ENCODE results near the gene LPAR2. TPM values are rescaled to one million over a fixed set of nuclear protein-coding genes. Genes with fewer than 3 reads are reported as not detected.

Gene LPAR2
- total and polyA plus RNA-seq, 10 of the 15 experiments (the other 5 are each of a cell fraction or from before 2014, with no cell fraction given), result 0.98 to 23.8 (median 10.2) TPM

DNA sequence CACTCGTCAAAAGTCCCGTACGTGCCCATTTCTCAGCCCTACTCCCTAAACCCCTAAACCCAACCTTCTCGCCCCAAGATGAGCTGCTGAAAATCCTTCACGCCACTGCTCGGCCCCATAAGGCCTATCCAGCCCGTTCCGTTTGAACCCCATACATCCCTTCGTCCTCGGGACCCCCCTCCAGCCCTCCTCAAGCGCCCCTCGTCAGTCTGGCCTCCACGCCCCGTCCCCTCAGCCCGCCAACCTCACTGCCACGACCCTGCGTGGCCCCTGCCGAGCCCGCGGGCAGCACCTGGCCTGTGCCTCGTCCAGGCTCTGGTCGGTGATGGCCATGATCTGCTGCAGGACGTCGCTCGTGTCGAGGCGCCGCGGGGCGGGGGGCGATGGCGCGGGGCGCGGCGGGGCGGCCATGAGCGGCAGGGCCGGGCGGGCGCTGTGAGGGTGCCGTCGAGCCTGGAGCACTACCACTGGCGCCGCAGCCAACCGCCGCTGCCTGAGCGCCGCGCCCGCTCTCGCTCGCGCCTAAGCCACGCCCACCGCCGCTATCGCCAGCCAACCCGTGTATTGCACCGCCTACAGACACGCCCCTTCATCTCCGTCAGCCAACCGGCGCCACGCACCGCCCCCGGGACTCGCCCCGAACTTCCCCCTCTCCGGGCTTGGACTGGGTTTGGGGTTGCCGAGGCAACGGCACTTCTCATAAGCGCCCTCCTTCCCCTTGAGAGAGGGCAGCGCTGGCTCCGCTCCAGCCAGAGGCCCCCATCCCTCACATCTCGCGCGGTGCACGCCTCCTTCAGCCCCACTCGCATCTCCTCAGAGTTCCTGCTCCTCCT, 9.6 kb downstream of the LPAR2 start, which contains the start of gene PBX4:
PBX4 (minus strand) TSS at position 469 of the 833 bp plus-strand sequence; CDS start at position 411, 58 bp downstream.
- H3K27me3 ChIP-seq (replicated peaks in 1 of 2; ENCODE audit: control insufficient read depth in 2 of 2, insufficient read depth in 2 of 2, low read length in 1 of 2), result no peaks in the 10 kb centered on the region
- H2AFZ ChIP-seq (ENCODE audit: control insufficient read depth, low read depth, low read length), result peak within 1 kb of the TSS; percentile 77
- ChIA-PET CTCF (interaction anchor here (0.7 to 2.5 kb wide), 3 partner anchors 21 to 254 kb away, joined by 3 to 8 read pairs (median 4); no protein-coding TSS in a partner anchor), RAD21 (ENCODE audit: unreplicated experiment) (interaction anchor here (1.3 kb wide), 1 partner anchor 16 kb away, joined by 4 read pairs; no protein-coding TSS in a partner anchor), POLR2A (interaction anchor here (0.6 to 3.8 kb wide), 3 partner anchors 16 to 86 kb away, joined by 3 to 21 read pairs (median 5); no protein-coding TSS in a partner anchor), SMC1A (ENCODE audit: uncharacterized antibody, unreplicated experiment) (no interaction called here)
- peaks cover 6% of the 10 kb centered on the region for H3K79me2 ChIP-seq (ENCODE audit: control insufficient read depth, insufficient read depth, low read length)
- DNase-seq (ENCODE audit: low read depth, low spot score), result peak; percentile 87
- intact Hi-C loops (cut with micrococcal nuclease; ENCODE audit: unreplicated experiment), result loop anchor here (1.0 kb wide), 1 partner anchor 20 kb away; no protein-coding TSS in a partner anchor
- no peaks in the 10 kb centered on the region for H3K4me1 ChIP-seq (ENCODE audit: control insufficient read depth, insufficient read depth, low read length)
- 1% methylated on average over 63 of the region's 80 CpGs for WGBS (ENCODE audit: insufficient coverage, insufficient replicate concordance, low lambda C conversion rate, missing lambda C conversion rate)
- in situ Hi-C loops (cut with MboI), result no loop called here
- no peaks in the 10 kb centered on the region for H3K9me3 ChIP-seq (replicated peaks; ENCODE audit: control insufficient read depth, insufficient read depth, low read length)
- ATAC-seq, result peak; percentile 97
- peak within 1 kb of the TSS; percentile 37; the same call in 1 of the 2 replicates for H3K27ac ChIP-seq (ENCODE audit: control insufficient read depth, insufficient read depth)
- peak within 1 kb of the TSS; percentile 98 for H3K4me2 ChIP-seq (ENCODE audit: control insufficient read depth, insufficient read depth)
- peak within 1 kb of the TSS; percentile 76 for H3K9ac ChIP-seq (ENCODE audit: control insufficient read depth, insufficient read depth, low read length)
- no peaks in the 10 kb centered on the region for H4K20me1 ChIP-seq (ENCODE audit: control insufficient read depth, insufficient read depth)
- BruUV-seq (replicated peaks), result TSS peak; percentile 50
- FAIRE-seq, result peak; percentile 94
- H3K4me3 ChIP-seq, result peak within 1 kb of the TSS; percentile 68
- no peaks in the 10 kb centered on the region; a peak in 1 of 4 replicates for H3K36me3 ChIP-seq (ENCODE audit: control insufficient read depth in 2 of 2, insufficient read depth in 2 of 2, low read length in 1 of 2)
- TF ChIP-seq, protein P1, sequence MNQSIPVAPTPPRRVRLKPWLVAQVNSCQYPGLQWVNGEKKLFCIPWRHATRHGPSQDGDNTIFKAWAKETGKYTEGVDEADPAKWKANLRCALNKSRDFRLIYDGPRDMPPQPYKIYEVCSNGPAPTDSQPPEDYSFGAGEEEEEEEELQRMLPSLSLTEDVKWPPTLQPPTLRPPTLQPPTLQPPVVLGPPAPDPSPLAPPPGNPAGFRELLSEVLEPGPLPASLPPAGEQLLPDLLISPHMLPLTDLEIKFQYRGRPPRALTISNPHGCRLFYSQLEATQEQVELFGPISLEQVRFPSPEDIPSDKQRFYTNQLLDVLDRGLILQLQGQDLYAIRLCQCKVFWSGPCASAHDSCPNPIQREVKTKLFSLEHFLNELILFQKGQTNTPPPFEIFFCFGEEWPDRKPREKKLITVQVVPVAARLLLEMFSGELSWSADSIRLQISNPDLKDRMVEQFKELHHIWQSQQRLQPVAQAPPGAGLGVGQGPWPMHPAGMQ (IDR thresholded peaks at IDR 0.05; ENCODE audit: borderline replicate concordance), result no peak
- TF ChIP-seq NBN (IDR thresholded peaks at IDR 0.05), result 0 out of 2 replicates have a peak, but pooled peaks have one; percentile 10
- no peak for TF ChIP-seq GABPA (IDR thresholded peaks at IDR 0.05; ENCODE audit: low read depth)
- TF ChIP-seq BACH1 (IDR thresholded peaks at IDR 0.05; ENCODE audit: borderline replicate concordance), result peak; percentile 73
- TF ChIP-seq, protein P2, sequence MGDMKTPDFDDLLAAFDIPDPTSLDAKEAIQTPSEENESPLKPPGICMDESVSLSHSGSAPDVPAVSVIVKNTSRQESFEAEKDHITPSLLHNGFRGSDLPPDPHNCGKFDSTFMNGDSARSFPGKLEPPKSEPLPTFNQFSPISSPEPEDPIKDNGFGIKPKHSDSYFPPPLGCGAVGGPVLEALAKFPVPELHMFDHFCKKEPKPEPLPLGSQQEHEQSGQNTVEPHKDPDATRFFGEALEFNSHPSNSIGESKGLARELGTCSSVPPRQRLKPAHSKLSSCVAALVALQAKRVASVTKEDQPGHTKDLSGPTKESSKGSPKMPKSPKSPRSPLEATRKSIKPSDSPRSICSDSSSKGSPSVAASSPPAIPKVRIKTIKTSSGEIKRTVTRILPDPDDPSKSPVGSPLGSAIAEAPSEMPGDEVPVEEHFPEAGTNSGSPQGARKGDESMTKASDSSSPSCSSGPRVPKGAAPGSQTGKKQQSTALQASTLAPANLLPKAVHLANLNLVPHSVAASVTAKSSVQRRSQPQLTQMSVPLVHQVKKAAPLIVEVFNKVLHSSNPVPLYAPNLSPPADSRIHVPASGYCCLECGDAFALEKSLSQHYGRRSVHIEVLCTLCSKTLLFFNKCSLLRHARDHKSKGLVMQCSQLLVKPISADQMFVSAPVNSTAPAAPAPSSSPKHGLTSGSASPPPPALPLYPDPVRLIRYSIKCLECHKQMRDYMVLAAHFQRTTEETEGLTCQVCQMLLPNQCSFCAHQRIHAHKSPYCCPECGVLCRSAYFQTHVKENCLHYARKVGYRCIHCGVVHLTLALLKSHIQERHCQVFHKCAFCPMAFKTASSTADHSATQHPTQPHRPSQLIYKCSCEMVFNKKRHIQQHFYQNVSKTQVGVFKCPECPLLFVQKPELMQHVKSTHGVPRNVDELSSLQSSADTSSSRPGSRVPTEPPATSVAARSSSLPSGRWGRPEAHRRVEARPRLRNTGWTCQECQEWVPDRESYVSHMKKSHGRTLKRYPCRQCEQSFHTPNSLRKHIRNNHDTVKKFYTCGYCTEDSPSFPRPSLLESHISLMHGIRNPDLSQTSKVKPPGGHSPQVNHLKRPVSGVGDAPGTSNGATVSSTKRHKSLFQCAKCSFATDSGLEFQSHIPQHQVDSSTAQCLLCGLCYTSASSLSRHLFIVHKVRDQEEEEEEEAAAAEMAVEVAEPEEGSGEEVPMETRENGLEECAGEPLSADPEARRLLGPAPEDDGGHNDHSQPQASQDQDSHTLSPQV (IDR thresholded peaks at IDR 0.05), result no peak
- TF ChIP-seq NR2C2 (IDR thresholded peaks at IDR 0.05; ENCODE audit: borderline replicate concordance, control insufficient read depth, insufficient read length, low read depth), result no peak
- TF ChIP-seq, protein P3, sequence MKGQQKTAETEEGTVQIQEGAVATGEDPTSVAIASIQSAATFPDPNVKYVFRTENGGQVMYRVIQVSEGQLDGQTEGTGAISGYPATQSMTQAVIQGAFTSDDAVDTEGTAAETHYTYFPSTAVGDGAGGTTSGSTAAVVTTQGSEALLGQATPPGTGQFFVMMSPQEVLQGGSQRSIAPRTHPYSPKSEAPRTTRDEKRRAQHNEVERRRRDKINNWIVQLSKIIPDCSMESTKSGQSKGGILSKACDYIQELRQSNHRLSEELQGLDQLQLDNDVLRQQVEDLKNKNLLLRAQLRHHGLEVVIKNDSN (IDR thresholded peaks at IDR 0.05; ENCODE audit: borderline replicate concordance, extremely low read length, insufficient read depth, low read depth, low read length), result no peak
- no peak for TF ChIP-seq SREBF2 (IDR thresholded peaks at IDR 0.05; ENCODE audit: low read length)
- TF ChIP-seq SP1 (IDR thresholded peaks at IDR 0.05; ENCODE audit: low read depth, low read length), result peak; percentile 93
- TF ChIP-seq, protein P4, sequence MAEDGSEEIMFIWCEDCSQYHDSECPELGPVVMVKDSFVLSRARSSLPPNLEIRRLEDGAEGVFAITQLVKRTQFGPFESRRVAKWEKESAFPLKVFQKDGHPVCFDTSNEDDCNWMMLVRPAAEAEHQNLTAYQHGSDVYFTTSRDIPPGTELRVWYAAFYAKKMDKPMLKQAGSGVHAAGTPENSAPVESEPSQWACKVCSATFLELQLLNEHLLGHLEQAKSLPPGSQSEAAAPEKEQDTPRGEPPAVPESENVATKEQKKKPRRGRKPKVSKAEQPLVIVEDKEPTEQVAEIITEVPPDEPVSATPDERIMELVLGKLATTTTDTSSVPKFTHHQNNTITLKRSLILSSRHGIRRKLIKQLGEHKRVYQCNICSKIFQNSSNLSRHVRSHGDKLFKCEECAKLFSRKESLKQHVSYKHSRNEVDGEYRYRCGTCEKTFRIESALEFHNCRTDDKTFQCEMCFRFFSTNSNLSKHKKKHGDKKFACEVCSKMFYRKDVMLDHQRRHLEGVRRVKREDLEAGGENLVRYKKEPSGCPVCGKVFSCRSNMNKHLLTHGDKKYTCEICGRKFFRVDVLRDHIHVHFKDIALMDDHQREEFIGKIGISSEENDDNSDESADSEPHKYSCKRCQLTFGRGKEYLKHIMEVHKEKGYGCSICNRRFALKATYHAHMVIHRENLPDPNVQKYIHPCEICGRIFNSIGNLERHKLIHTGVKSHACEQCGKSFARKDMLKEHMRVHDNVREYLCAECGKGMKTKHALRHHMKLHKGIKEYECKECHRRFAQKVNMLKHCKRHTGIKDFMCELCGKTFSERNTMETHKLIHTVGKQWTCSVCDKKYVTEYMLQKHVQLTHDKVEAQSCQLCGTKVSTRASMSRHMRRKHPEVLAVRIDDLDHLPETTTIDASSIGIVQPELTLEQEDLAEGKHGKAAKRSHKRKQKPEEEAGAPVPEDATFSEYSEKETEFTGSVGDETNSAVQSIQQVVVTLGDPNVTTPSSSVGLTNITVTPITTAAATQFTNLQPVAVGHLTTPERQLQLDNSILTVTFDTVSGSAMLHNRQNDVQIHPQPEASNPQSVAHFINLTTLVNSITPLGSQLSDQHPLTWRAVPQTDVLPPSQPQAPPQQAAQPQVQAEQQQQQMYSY (CRISPR knock-in tag; IDR thresholded peaks at IDR 0.05), result no peak

Data from GM12878 (cell line).